GM21447 (cell line): ENCODE measurements around the gene POMC.
"Not testable (repeated sequence)": the region's sequence is repeated elsewhere in the genome, so short reads cannot be mapped to it uniquely, and the experiment has no call there.

Experiments used
- ATAC-seq: cut with Tn5 transposase; IDR thresholded peaks from one replicate; pipeline ENCODE4 v1.9.1; 2021; ENCODE audit not compliant: unreplicated experiment

POMC gene

DNA sequence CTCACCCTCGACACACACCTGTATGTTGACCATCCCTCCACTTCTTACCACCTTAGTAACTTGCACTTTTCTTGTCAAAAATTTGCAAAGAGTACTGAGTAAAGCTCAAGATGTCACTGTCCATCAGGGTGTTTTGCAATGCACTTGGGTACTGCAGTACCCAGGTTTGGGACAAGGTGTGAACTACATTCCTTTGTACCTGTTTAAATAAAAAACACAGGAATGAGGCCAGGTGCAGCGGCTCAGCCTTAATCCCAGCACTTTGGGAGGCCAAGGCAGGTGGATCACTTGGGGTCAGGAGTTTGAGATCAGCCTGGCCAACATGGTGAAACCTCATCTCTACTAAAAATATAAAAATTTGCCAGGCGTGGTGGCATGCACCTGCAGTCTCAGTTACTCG is 27.8 kb downstream of the POMC start:
- not testable (repeated sequence) for ATAC-seq

DNA sequence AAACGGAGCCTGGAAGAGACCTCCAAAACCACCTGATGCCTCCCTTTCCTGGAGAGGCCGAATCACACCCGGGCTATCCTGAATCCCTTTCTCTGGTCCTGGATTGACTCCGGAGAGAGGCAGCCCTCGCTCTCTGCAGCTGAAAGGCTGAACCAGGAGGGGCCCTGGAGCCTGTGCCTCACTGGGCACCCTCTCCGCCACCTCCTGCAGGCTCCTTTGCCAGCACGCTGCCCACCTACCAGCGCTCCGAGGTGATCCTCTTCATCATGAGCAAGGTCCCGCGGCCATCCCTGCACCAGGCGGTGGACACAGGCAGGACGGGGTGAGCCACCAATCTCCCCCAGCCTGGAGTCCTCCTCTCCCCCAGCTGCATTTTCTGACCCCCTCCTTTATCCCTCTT is 35.7 kb downstream of the POMC start:
- ATAC-seq, result no peak

DNA sequence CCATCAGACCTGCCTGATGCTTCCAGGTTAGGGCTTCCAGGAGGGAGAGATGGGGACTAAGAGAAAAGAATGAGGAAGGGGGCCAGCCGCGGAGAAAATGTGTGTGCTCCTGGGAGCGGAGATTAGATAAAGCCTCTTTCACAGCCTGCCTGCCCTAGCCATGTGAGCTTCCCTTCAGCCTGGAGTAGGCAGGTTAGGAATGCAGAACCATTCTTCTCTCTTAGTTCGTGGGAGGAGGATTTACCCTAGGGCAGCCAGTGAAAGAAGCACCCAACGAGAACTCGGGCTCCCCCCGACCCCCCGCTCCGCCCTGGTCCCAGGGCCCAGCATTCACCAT is 36.1 kb downstream of the POMC start:
- ATAC-seq, result no peak

DNA sequence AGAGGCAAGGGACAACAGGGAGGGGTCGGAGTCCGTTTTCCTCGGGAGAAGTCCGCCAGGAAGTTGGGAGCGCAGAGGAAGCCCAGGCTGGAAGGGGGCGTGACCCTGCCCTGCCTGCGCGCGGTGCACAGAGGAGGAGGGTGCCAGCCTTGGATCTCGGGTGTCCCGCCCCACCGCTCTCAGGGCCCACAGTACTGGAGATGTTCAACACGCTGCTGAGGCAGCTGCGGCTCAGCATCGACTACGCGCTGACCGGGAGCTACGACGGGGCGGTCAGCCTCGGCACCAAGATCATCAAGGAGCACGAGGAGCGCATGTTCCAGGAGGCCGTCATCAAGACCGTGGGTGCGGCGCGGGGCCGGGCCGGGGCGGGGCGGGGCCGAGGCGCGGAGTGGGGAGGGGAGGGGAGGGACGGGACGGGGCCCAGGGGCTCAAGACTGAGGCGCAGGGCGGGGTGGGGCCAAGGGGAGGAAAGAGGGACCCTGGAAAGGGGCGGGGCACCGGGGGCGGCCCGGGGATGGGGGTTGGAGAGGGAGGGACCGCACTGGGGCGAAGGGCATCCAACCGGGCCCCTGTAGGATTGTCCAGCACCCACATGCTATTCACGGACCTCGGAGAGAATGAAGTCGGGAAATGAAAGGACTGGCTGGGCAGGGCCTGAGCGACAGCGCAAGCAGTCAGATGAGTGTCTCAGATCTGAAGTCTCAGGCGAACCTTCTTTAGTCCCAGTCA is 36.6 kb downstream of the POMC start:
- ATAC-seq, result no peak

DNA sequence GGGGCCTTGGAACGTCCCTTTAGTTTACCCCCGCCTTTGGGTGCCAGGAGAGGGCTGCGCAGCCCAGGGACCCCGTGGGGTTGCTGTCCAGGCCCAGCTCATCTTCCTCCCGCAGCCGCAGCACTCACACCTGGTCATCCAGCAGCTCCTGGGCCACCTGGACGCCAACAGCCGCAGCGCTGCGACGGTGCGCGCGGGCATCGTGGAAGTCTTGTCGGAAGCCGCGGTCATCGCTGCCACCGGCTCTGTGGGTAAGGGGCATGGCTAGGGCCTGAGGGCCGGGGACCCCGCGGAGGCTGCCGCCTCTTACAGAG is 37.2 kb downstream of the POMC start:
- ATAC-seq, result no peak

DNA sequence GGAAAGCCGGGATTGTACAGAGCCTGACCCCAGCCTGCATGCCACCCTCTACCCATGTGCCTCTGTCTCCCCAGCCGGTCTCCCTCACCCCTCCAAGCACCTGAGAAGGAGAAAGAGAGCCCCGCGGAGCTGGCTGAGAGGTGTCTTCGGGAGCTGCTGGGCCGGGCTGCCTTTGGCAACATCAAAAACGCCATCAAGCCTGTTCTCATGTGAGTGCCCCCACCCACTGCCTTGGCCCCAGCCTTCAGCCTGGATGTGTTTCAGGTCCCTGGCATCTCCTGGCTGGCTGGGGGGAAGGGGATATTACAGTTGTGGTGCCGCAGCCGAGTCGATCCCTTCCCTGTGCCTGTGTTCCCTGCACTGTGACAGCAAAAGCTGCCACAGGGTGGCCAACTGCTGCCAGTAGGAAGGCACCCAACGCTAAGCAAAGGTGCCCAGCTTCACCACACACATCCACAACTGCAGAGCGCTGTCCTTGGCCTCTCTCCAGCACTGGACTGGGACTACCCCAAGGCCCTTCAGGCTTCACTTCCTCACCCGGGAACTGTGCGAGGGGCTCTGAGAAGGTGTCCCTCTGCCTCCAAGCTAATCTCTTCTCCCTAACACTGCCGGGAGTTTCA is 38.4 kb downstream of the POMC start:
- ATAC-seq, result no peak

DNA sequence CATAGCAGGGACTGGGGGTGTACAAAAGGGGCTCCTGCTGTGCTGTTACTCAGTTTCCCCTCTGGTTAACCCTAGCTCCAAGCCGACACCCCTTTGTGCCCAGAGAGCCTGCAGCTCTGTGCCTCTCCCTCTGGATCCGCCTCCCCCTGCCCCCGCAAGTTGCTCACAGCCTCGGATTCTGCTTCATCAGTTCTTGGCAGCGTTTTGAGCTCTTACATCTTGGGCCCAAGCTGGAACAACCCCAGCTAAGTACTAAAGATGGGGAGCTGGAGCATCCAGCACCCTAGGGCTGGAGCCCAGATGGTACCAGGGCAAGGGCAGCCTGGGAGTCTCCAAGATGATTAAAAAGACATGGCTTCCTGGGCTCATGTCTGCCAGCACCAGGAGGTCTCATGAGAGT is 40.7 kb downstream of the POMC start:
- ATAC-seq, result no peak

DNA sequence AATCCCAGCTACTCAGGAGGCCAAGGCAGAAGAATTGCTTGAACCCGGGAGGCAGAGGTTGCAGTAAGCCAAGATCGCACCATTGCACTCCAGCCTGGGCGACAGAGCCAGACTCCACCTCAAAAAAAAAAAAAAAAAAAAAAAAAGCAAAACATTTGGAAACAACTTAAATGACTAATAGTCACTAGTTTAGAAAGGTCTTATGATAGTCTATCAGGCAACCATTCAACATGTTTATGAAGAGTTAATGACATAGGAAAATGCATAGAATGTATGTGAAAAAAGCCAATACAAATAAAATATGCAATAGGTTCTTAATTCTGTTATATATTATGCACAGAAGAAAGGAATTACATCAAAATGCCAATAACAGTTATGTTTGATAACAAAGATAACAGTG is 41.3 kb downstream of the POMC start:
- not testable (repeated sequence) for ATAC-seq

DNA sequence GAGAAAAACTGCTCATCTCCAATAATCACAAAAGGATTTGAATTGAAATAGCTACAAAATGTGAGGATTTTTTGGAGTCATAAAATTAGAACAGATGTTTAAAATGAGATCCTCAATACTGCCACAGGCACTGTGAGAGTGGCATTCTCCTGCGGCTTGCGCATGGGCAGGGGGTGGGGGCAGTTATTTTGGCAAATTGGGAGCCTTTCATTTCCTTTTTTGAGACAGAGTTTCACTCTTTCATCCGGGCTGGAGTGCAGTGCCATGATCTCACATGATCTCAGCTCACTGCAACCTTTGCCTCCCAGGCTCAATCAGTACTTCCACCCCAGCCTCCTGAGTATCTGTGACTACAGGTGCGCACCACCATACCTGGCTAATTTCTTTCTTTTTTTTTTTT is 42.4 kb downstream of the POMC start:
- ATAC-seq, result no peak

DNA sequence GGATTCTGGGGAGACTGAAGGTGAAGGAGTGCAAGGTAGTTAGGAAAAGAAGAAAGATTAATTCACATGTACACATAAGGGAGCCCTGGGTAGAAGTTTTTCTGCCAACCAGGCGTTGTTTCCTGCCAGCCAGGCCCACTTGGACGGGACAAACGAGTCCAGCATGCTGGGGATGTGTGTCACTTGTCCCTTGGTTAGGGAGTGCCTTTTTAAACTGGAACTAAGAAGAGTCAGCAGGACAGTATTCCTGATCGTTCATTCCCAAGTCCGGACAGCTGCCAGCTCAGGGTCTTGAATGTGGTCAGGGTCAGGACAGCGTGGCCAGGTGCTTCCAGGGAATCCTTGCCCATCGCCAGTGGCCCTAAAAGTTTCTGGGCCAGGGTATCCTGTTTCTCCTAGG is 43.2 kb downstream of the POMC start:
- ATAC-seq, result no peak

DNA sequence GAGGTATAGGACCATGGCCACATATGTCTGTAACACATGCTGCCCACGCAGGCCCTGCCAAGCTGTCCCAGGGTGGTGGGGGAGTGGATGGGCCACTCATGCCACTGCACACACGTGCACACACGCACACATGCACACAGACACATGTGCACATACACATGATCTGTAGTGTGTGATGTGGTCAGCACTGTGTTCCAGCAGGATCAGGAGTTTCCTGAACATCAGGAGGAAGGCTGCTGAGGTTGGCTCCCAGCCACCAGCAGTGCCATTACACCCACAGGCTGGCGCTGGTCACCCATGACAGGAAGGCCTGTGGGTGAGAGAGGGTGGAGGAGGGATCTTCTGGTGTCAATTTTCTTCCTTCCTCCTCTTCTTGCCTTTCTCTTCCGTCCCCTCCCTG is 44.7 kb downstream of the POMC start:
- ATAC-seq, result no peak

DNA sequence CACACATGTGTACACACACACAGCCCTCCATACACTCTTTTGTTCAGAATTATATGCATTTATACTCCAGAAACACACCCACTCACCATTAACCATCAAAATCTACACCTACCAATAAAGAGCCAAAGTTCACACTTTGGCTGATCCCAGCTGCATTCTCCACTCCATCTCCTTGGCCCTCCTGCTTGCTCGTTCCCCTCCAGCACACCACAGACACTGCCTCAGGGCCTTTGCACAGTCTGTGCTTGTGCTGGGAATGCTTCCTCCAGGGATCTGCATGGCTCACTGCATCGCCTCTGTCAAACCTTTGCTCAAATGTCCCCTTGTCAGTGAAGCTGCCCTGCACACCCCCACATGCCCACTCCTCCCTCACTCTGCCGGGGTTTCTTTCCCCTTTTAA is 46.0 kb downstream of the POMC start:
- ATAC-seq, result no peak

DNA sequence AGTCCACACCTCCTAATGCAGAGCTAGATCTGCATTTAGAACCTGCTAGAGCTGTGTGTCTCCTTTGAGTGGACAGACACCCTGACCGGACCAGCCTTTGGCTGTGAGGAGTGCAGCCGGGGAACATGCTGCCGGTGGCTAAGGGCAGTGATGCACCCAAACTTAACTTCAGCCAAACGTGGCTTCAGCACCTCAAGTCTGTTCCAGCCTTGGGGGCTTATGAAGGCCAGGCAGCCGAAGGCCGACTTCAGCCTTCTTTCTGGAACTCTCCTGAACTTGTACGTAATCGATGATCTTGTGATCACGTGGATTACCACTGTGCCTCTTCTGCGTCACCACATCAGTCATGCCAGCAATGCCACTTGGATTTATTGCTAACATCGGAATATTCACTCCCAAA is 49.1 kb downstream of the POMC start:
- ATAC-seq, result no peak

DNA sequence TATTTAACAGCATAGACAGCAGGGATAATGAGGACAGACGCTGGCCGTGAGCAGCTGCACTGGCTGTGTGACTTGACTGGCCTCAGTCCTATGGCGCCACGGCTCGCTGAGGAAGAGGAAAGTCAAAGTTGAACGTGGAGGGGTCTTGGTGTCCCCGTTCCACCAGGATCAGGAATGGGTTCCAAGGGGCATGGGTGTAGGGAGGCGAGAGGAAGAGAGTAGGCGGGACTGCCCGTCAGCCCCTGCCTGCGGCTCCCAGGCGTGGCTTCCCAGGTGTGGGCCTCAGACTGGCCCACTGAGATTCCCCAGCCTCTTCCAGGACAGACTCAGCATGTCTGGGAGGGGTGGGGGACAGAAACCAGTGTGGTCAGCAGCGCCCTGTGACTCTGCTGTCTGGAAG is 51.4 kb downstream of the POMC start:
- ATAC-seq, result no peak

DNA sequence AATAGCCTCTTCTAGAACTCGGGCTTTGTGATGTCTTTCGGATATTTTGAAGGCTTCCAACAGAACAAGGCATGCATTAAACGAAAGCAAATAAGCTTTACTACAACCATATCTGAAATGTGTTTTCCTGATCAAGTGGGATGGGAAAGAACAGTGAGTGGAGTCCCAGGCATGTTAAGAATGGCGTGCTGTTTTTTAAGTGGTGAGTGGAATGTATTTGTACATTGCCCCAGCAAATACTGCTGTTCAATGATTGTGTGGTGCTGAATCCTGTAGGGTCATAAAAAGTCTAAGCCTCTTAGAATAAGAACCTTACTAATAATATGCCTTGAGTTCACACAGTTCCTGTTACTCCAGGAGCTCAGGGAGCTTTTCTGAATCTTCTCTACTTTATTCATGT is 52.5 kb downstream of the POMC start:
- ATAC-seq, result no peak

DNA sequence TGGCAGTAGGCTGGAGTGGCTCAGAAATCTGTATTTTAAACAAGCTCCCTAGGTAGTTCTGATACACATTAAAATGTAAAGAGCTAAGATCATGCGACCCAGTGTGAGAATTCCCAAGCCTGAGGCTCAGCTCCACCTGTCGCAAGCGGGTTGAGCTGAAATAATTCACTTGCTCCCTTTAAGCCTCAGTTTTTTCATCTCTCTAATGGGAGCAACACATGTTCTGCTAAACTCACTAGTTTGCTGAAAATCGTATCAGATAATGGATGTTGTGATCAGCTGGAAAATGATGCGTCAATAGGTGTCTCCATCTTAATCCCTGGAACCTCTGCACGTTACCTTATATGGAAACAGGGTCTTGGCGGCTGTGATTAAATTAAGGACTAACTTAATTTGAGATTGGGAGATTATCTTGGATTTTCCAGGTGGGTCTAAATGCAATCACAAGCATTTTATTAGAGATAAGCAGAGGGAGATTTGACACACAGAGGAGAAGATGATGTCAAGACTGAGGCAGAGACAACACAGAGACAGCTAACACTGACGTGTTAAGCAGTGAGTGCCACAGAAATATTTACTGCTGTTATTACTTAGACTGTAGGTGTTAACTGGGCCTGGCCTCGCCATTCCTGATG is 53.0 kb downstream of the POMC start:
- no peak for ATAC-seq

DNA sequence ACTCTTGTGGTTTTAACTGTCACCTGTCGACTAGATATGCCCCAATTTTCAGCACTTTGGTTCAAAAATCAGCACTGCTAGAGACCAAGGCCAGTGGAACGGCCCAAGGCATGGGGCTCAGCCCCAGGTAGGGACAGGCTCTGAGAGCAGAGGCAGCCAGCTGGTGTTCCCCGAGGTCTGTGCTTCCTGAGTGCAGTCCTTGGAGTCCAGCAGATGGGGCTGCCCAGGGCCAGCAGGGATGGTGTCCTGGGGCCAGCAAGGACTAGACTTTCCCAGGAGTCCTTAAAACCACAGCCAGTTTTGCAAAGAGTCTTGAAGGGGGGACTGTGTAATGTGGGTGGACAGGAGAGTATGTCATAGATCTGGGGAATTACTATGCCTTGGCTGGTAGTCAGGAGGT is 56.3 kb downstream of the POMC start:
- no peak for ATAC-seq
